ENCODE results near the gene LIX1L.

Gene LIX1L

DNA sequence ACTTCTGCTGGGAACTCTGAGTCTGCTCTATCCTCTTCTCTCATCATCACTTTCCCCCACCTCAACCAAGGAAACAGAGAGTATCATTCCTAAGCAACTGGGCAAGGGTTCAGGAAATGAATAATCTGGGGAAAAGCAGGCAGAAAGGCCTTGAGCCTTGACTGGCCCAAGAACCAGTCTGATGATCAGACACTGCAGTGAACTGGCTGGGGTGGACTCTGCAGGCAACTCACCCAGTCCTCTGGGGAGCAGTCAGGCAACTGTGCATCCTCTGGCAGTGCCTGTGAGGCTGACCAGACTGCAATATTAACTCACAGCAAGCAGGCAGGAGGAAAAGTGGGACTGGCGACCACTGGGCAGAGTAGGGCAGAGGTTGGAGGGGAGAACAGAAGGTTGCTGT lies 73.1 kb downstream of the LIX1L start:
- H3K4me3 ChIP-seq: no peak overlapping the region
- no peak overlapping the region for H3K27ac ChIP-seq
- no peak for DNase-seq (ENCODE audit: low read depth, low spot score)
- no peak for TF ChIP-seq POLR2AphosphoS5 (IDR thresholded peaks at IDR 0.05; ENCODE audit: borderline replicate concordance, low read depth, low read length)
- TF ChIP-seq FOXP2 (optimal IDR thresholded peaks at IDR 0.05; ENCODE audit: control extremely low read depth, extremely low read length, insufficient read depth): no peak
- H3K36me3 ChIP-seq (ENCODE audit: insufficient read depth, low read length): no peaks in the 10 kb centered on the region
- no peaks in the 10 kb centered on the region for H3K9me3 ChIP-seq (ENCODE audit: low read depth, low read length)
- no peak overlapping the region for H3K9ac ChIP-seq (ENCODE audit: insufficient read length)

Data from SK-N-MC (cell line).